HTERT RPE-1 (cell line): ENCODE measurements around the gene GPHN.

ENCODE experiments used
- in situ Hi-C: fragments of 300-500 bp; cut with MboI; formaldehyde crosslinking; loops from 4 replicates; pipeline ENCODE4 v1.14.3; 2020; ENCODE audit warnings: low sequenced_read_pairs

The GPHN gene

DNA sequence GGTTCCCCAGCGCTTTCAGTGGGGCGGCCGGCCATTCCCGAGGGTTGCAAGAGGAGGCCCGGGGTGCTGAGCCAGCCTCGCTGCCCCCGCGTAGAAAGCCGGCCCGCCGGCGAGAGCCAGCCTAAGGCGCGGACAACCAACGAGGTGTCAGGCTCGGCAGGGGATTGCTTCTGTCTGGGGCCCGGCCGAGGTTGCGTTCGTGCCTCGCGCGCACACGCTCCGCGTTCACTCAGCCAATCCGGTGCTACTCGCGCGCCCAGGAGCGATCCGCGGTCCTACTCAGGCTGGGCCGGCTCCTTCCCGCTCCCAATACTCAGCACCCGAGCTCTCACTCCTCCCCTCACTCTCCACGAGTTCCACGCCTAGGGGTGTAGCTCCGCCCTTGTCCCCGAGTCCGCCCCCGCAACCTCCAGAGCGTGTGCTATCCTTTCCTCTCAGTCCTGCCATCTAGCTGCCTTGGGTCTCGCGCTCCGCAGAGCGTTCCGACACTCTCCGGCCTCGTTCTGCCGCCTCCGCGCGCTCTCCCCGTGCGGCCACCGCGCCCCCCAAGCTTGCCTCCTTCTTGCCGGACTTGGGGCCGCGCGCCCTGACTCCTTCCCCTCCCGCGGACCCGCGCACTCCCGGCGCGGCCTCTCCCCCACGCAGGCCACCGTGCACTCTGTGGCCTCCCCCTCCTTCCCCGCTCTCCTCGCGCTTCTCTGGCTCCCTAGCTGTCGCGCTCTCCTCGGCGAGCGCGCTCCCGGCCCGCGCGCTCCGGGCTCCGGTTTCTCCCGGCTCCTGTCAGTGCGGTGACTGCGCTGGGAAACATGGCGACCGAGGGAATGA, at the start of gene GPHN:
Gene GPHN (plus strand): TSS at position 426 of the 825 bp plus-strand sequence.
- in situ Hi-C loops, result no loop called here

DNA sequence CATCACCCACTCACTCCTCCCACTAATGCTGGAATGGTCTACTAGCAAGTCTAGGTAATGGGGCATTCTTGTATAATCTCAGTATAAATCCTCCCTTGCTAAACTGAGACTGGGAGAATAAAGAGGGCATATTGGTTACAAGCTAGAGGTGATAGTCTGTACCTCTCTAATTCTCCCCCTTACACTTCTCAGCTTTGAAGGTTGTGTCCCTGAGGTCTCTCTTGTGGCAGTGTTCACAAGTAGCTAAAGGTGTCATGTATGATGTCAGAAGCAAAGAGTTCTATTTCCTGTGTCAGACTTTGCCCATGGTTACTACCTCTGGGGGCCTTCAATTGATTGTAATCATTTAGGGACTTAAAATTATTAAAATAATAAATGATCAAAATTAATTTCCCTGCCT, 48.3 kb upstream of the GPHN start:
- in situ Hi-C loops, result no loop called here

DNA sequence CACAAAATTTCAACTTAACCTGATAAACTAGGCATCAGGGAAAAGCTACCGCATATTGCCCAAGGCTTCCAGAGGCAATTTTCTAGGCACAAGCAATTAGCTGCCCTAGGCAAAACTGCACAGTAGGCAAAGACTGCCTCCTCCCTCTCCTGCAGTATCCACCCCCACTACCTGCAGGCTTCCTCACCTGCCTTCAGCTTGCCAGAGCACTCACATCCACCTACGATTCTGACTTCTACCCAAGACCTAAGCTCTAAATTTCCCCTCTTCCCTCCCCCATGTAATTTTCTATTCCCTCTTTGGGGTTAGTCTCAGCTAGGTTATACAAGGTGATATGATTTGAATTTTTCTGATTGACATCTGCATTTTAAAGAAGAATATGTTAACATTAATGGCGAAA, 43.7 kb upstream of the GPHN start:
- in situ Hi-C loops, result no loop called here

DNA sequence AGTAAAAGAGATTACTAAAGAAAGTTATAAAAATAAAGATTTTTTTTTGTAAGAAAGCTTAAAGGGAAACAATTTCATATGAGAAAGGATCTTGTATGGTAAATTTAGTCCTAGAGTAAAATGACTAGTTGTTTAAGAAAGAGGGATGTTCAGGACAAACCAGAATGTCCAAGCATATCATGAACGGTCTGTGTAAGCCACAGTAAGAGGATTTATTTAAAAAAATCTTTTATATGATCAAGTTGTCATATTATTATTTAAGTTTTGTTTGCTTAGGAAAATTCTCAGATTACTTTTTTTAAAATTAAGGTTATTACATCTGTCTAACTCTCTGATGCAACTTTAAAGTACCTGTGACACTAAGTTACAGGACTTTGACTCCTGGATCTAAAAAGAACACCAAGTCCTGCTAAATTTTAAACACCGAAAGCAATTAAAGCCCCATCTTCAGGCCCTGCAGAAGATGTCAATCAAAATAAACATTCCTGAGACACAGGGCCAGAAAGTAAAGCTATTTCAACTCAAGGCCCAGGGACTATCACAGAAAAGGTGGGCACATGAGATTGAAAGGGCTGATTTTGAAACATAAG, 39.1 kb upstream of the GPHN start:
- in situ Hi-C loops, result no loop called here

DNA sequence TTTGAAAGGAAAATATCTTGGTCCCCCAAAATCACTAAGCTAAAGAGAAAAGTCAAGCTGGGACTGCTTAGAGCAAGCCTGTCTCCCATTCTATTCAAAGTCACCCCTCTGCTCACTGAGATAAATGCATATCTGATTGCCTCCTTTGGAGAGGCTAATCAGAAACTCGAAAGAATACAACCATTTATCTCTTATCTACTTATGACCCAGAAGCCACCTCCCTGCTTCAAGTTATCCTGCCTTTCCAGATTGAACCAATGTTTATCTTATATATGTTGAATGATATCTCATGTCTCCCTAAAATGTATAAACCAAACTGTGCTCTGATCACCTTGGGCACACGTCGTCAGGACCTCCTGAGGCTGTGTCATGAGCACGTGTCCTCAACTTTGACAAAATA, 36.4 kb upstream of the GPHN start:
- in situ Hi-C loops, result no loop called here

DNA sequence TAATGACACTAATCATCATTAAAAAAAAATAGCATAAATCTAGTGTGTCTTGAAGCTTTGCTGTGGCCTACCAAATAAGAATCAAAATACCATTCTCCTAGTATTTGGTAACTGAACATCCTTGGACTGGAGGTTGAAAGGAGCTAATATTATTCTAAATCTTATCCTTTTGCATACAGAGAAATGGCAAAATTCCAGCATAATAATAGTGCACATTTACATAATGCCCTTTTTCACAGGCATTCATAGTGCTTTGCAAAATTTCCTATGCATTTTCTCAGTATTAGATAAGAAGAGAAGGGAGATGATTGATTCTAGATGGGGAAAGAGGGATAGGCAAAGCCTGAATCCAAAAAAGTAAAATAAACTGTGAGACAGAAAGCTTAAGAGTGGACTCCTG, 35.7 kb upstream of the GPHN start:
- in situ Hi-C loops, result no loop called here

DNA sequence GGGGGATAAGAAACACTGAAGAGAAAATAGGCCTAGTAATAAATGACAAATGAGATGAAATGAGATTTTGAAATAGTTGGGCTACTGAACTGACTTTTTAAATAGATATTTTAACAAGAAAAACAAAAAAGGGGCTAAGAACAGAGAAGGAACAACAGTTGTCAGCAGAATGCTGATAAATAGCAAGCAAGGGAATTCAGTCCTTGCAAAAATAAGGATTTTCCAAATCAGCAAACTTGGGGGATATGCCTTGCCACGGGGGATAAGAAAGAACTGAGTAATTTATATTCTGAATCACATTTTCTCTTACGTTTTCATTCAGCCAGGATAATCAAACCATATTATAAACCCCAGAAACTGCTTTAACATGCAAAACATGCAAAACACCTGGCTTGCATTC, 34.7 kb upstream of the GPHN start:
- in situ Hi-C loops, result no loop called here

DNA sequence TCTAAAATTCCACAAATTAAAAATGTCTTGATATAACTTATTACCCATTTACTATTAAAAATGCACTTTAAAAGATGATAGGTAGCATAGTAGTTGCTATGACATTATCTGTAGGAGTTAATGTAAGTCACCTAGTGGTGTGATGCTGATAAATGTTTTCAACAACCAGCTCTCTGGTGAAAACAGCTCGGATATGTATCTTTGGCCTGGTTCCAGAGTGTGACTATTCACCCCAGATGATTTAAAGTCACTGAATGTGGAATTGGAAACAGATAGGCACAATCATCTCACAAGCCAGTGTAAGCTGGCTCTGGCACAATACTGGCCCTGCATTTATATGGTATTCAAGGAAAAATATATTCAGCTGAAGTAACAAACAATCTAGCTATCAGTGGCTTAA, 31.0 kb upstream of the GPHN start:
- in situ Hi-C loops, result no loop called here

DNA sequence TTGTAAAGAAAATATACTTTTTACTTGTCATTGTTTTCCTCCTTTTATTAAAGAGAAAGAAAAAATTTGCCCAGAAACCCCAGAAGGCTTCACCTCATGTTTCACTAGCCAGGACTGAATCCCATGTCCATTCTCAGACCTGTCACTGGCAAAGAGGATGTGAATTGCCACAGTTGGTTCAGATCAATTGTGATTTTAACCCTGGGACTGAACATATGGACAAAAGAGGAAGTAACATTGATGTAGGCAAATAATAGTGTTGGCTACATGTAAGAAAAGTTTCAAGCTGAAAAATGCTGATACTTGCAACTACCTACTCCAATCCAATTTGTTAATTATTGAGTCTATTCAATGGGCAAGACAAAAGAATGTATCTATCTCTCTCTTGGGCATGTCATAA, 30.4 kb upstream of the GPHN start:
- in situ Hi-C loops, result no loop called here

DNA sequence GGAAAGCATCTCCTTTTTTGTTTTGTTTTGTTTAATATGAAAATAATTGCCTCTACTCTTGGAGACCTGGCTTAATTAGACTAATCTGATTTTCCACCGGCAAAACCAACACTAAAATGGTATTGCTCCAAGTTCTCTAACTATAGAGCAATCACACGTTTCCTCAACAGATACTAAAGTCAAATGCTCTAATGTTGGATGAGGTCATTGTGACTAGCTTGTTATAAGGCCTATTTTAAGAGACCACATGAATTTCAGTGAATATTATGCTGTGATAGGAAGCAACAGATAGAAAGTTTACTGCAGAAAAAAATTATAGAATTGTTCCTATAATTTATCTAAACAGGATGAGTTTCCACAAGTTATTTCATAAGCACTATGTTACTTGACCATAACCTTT, 25.1 kb upstream of the GPHN start:
- in situ Hi-C loops, result no loop called here

DNA sequence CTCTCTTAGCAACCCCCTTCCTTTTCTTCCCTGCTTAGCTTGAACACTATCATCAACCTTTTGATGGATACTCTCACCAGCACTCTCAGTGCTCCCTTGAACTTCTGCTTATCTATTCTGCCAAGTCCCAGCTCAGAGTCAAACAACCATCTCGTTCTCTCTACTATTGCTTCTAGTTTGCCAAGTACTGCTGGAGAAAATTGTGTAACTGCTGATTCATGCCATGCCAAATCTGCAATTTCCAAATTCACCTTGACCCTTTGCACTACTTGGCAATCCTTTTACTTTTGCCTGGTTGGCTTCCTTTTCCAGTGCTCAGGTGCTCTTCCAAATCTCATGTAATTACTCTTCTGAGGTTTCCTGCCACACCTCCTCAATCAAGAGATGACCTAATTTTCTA, 24.6 kb upstream of the GPHN start:
- in situ Hi-C loops, result no loop called here

DNA sequence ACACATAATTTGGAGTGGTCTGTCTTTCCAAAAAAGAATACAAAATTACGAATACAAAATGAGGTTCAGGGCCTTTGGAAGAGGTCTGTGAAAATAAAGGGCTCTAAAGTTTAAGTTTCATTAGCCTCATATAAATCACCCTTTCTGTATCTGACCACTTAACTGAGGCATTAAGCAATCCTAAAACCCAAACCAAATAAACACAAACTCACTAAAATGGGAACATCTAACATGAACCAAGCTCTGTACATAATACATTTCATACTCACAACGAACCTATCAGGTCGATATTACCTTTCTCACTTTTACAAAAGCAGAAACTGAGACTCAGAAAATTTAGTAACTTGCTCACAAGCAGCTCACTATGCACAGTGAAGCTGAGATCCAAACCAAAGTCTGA, 22.9 kb upstream of the GPHN start:
- in situ Hi-C loops, result no loop called here

DNA sequence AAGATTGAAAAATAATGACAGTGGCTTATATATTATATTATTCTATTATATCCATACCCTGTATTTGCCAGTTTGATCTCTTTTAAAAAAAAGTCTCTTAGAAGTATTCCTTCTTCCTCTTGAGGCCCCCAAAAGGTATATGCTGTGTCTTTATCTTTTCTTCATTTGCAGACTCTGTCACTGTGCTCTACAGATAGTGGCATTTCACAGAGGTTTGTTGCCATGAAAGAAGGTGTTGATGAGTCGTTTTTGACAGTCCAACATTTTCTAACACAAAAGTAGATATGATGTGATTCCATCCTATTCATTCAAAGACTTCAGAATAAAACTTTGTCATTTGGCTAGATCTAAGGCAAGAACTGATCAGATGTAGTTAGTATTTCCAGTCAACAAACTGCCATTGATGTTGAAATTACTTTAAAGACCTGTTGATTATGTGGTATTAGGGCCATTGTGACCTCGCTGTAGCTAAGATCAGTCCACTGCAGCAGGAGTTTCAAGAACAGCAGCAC, 22.0 kb upstream of the GPHN start, which contains the start of gene CCDC196:
Gene CCDC196 (plus strand): TSS at position 462 of the 512 bp plus-strand sequence. CDS start 132 bp downstream, outside the sequence.
- in situ Hi-C loops, result no loop called here

DNA sequence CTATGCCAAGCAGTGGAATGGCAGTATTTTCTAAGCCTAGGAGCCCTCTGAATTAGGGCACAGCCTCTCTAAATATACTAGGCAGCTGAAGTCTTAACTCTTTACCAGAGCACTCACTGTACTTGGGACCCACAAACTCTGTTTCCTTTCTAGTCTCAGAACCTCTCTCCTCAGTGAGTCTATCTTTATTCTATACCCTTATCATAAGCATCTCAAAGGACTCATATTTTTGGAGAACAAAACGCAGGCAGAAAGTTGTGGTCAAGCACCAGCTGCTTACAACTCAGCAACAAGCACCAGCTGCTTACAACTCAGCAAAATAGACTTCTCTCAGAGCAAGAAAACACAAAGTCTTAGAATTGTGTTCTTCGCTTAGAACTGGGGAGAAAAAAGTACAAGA, 20.8 kb upstream of the GPHN start:
- in situ Hi-C loops, result no loop called here

DNA sequence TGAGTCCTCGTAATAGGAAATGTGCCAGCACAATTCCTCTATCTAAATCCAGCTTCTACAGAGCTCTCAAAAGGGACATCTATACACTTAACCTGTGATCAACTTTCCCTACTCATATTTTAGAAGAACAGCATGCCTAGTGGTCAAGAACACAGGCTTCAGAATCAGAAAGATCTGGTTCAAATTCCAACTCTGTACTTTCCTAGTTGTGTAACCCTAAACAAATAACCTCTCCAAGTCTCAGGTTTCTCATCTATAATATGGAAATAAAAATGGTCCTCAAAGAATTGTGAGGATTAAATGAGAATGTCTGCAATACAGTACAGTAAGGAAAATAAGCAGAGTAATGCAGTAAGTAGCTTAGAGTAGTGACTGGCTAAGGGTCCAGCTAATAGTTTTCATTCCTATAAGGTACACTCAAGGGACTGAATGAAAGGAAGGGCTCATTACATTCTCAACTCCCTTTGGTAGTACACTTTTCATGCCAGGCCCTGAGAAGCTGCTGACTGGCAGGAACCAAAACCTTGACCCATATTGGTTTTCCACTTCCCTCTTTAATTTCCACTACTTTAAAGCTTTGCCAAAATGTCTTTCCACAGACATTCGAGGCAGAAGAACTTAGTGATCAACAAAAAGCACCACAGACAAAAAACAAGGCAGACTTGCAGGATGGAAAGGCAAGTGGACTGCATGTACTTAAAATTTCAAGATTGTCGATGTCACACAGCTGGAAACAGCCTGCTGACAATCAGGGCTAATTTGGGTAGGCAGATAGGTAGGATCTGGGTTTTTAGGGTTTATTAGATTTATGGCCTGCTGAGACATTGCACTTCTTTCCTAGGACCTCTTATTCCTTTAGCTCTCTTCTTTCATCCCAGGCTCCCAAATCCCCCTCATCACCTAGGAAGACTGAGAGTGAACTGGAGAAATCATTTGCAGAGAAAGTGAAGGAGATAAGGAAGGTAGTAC, 17.5 kb upstream of the GPHN start:
- in situ Hi-C loops, result no loop called here

DNA sequence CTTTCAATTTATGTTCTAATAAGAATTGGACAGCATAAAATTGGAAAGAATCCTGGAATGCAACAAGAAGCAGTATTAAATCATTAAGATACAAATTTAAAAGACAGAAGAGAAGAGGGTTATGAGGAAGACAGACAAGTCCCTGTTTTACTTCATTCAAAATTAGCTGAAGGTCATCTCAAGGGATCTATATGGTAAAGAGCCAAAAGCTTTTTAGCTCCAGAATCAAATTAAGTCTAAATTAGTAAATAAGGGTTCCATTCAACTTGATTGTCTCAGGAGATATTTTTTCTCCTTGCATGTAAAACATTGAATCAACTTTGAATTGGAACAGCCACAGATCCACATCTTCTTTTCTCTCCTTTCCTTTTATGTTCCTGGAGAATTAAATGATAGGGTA, 14.2 kb upstream of the GPHN start:
- in situ Hi-C loops, result no loop called here

DNA sequence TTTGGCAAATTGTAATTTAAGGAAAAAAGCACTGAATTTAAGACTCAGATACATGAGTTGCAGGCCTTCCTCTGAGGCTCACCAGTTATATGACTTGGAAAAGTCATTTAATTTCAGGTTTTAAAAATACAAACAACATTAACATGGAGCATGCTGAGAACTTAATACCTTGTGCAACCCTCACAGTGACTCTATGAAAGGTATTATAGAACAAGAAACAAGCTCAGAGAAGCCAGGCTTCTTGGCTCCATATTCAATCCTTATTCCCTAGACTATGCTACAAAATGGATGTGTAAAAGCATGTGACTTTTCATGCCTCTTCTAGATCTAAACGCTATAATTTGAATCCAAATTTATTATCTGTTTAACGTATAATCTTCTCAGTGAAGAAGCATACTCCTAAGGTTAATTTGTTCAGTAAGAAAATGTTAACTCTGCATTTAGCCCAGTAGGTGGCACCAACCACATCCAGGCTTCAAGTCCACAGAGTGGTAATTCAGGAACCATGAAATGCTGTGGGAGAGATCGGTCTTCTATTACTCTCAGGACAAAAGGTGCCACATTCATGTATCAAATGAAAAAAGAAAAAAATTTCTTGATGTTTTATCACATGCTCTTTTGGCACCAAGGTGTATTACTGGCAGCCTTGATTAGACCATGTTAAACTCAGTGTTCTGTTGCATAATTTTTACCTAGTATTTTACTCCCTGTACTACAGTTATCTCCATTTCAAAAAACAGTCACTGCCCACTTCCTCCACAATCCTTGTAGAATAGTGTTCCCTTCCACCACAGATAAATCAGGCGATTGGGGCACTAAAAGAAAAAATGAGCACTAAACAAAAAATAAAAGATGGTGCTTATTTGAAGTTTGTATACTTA, 12.5 kb upstream of the GPHN start:
- in situ Hi-C loops, result no loop called here

DNA sequence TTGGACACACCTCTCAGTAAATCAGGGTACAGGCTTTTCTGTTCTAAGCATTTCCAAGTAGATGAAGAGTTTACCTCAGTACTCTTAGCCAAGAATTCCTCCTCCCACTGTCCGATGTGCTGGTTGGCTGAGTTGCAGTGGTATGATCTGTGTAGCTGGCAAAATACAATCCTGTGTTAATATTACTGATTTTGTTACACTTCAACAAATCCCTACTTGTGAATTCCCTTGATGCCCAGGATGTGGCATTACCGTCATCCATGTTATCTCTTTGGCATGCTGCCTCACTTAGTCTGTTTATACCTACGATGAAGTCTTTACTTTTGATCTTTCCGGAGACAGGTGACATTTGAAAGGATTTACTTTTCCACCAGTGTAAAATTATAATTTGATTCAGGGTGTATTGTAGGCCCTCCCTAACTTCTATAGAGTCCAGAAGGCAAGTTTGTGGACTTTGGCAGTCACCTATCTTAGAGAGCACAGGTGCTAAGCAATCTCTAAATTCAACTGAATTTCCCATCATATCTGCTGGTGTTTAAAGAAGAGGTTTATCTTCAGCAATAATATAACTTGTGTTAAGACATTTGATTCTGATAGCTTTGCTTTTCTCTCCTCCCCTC, 11.6 kb upstream of the GPHN start:
- in situ Hi-C loops, result no loop called here

DNA sequence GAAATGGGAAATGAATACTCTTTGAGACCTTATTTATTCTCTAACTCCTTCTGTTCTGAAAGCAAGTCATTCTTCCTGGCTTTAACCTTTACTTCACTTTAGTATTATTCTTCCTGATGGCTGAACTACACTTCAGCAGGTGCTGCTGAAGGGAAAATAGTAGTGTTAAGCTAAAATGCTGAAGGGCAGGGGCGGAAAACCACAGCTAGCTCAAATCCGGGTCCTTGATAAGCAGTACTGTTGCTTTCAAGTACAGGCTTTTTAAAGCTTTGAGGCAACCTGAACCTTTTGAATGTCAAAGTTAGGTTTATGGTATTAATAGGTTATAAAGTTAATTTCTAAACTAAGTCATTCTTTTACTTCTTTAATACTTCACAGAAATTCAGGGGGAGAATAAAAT, 11.0 kb upstream of the GPHN start:
- in situ Hi-C loops, result no loop called here

DNA sequence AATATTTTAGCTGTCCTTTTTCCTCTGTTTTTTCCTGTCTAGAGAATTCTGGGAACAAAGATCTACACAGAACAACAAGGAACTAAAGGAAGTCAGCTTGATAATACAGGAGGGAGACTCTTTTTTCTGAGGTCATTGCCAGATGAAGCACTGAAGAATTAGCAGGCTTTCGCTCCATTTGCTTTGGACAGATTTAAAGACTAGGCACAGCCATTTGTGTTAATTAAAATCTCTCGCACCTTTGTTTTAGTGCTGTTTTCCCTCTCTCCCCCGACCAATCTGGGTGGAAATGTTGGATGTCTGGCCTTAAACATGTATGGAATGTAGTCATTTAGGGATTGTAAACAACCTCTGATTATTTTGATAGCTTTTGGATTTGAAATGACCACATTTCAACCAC, 9.6 kb upstream of the GPHN start:
- in situ Hi-C loops, result no loop called here
